ENCODE results near the gene MATCAP1. TPM values are rescaled to one million over a fixed set of nuclear protein-coding genes. Genes with fewer than 3 reads are reported as not detected.

MATCAP1 gene
- total RNA-seq, 4 donors from 2014 or later: 6.7 to 37.4 (median 19.2) TPM

GRCh38 chr16:67165121-67166078 is 18.4 kb downstream of the MATCAP1 start:
- H3K4me1 ChIP-seq: peaks cover 0 to 99% (median 53%) of the 10 kb centered on the region in 3 donors
- WGBS, 2 donors (ENCODE audit: low coverage in 1 of 2): 33% methylated on average over 3 of the region's 85 CpGs; no CpG with 5 or more reads in 1 of the 2 donors
- peak overlapping the region; percentile 78 to 97 (median 90) for H3K27ac ChIP-seq
- H3K27me3 ChIP-seq: peaks cover 38% of the 10 kb centered on the region
- H3K9me3 ChIP-seq: no peaks in the 10 kb centered on the region
- ATAC-seq: no peak
- TF ChIP-seq EP300 (IDR thresholded peaks at IDR 0.05) (no peak), POLR2AphosphoS5 (IDR thresholded peaks at IDR 0.05) (no peak), CTCF (IDR thresholded peaks at IDR 0.05) (no peak), POLR2A (IDR thresholded peaks at IDR 0.05) (no peak)
- H3K36me3 ChIP-seq: peaks cover 0 to 19% of the 10 kb centered on the region in 2 donors
- peak overlapping the region; percentile 21 to 58 for H3K4me3 ChIP-seq

GRCh38 chr16:67164599-67165061 is 19.1 kb downstream of the MATCAP1 start, which contains the start of gene HSF4:
HSF4 (plus strand) TSS chr16:67164745; CDS start chr16:67164812, 67 bp downstream.
- no CpG with 5 or more reads among the region's 41 CpGs for WGBS, 2 donors (ENCODE audit: low coverage in 1 of 2)
- no peak for TF ChIP-seq EP300 (IDR thresholded peaks at IDR 0.05)
- peak; percentile 72 to 74 for TF ChIP-seq POLR2A (IDR thresholded peaks at IDR 0.05)
- peak; percentile 29 for TF ChIP-seq POLR2AphosphoS5 (IDR thresholded peaks at IDR 0.05)
- Histone ChIP-seq H3K27me3 (peaks cover 38% of the 10 kb centered on the region), H3K4me1 (peaks cover 0 to 97% (median 49%) of the 10 kb centered on the region in 3 donors), H3K4me3 (peak within 1 kb of the TSS; percentile 21 to 58), H3K9me3 (no peaks in the 10 kb centered on the region), H3K36me3 (peaks cover 0 to 19% of the 10 kb centered on the region in 2 donors), H3K27ac (peak within 1 kb of the TSS; percentile 78 to 97 (median 90))
- peak; percentile 52 for ATAC-seq

- Histone ChIP-seq H3K36me3 (peaks cover 0 to 19% of the 10 kb centered on the region in 2 donors), H3K9me3 (no peaks in the 10 kb centered on the region), H3K27ac (peak overlapping the region; percentile 78 to 97 (median 90)), H3K4me1 (peaks cover 0 to 96% (median 43%) of the 10 kb centered on the region in 3 donors), H3K27me3 (peaks cover 38% of the 10 kb centered on the region), H3K4me3 (peak overlapping the region; percentile 21 to 58)
- no peak for TF ChIP-seq EP300 (IDR thresholded peaks at IDR 0.05)
- TF ChIP-seq POLR2AphosphoS5 (IDR thresholded peaks at IDR 0.05): no peak
- peak in 1 of 2 donors; percentile 6 for TF ChIP-seq POLR2A (IDR thresholded peaks at IDR 0.05)
- no peak for TF ChIP-seq CTCF (IDR thresholded peaks at IDR 0.05)
- WGBS, 2 donors (ENCODE audit: low coverage in 1 of 2): 0 to 2% methylated on average over 13 to 15 of the region's 34 CpGs
- peak; percentile 35 for ATAC-seq
Measured at GRCh38 chr16:67163999-67164558, 19.7 kb downstream of the MATCAP1 start.

GRCh38 chr16:67163164-67163998 is 20.4 kb downstream of the MATCAP1 start:
- 1% methylated on average over 32 of the region's 99 CpGs; no CpG with 5 or more reads in 1 of the 2 donors for WGBS, 2 donors (ENCODE audit: low coverage in 1 of 2)
- peaks cover 38% of the 10 kb centered on the region for H3K27me3 ChIP-seq
- peaks cover 0 to 15% of the 10 kb centered on the region in 2 donors for H3K36me3 ChIP-seq
- peak overlapping the region; percentile 78 to 97 (median 90) for H3K27ac ChIP-seq
- peaks cover 0 to 96% (median 37%) of the 10 kb centered on the region in 3 donors for H3K4me1 ChIP-seq
- ATAC-seq: peak; percentile 50
- TF ChIP-seq EP300 (IDR thresholded peaks at IDR 0.05) (no peak), CTCF (IDR thresholded peaks at IDR 0.05) (peak in 1 of 4 experiments; percentile 15), POLR2AphosphoS5 (IDR thresholded peaks at IDR 0.05) (peak; percentile 15), POLR2A (IDR thresholded peaks at IDR 0.05) (peak; percentile 33 to 52)
- H3K4me3 ChIP-seq: peak overlapping the region; percentile 21 to 58
- H3K9me3 ChIP-seq: no peaks in the 10 kb centered on the region
